GM23248 (cell line): ENCODE measurements around the gene PQBP1. TPM values are rescaled to one million over a fixed set of nuclear protein-coding genes. Genes with fewer than 3 reads are reported as not detected.

Experiments used
- DNase-seq: peaks from one replicate; pipeline ENCODE4 v3.0.0-alpha.2; 2015
- H2AFZ ChIP-seq: fragments of 200-600 bp; sonication (generic); 2 replicates; pipeline ENCODE4 v1.6.1; 2016; ENCODE audit warnings: antibody characterized with exemption
- H3F3A ChIP-seq: fragments of 200-600 bp; sonication (generic); 2 replicates; pipeline ENCODE4 v1.6.1; 2016; ENCODE audit warnings: mild to moderate bottlenecking, antibody characterized with exemption, mixed run types; ENCODE audit not compliant: insufficient read depth
- H3K27ac ChIP-seq: fragments of 200-600 bp; sonication (generic); 2 replicates; pipeline ENCODE4 v1.5.1; 2016; ENCODE audit warnings: mild to moderate bottlenecking
- H3K27me3 ChIP-seq: fragments of 200-600 bp; sonication (generic); replicated peaks from 2 replicates; pipeline ENCODE4 v1.6.1; 2016; ENCODE audit warnings: mild to moderate bottlenecking; ENCODE audit not compliant: insufficient read depth
- H3K36me3 ChIP-seq: fragments of 200-600 bp; sonication (generic); 2 replicates; pipeline ENCODE4 v1.6.1; 2016; ENCODE audit warnings: low read depth, mild to moderate bottlenecking
- H3K4me1 ChIP-seq: fragments of 200-600 bp; sonication (generic); 2 replicates; pipeline ENCODE4 v1.6.1; 2016; ENCODE audit warnings: mild to moderate bottlenecking; ENCODE audit not compliant: insufficient read depth
- H3K4me2 ChIP-seq: fragments of 200-600 bp; sonication (generic); one replicate; pipeline ENCODE4 v1.6.1; 2016; ENCODE audit warnings: mild to moderate bottlenecking; ENCODE audit not compliant: unreplicated experiment
- H3K4me3 ChIP-seq: fragments of 200-600 bp; sonication (generic); 2 replicates; pipeline ENCODE4 v1.5.1; 2016; ENCODE audit warnings: mild to moderate bottlenecking
- H3K79me2 ChIP-seq: fragments of 200-600 bp; sonication (generic); 2 replicates; pipeline ENCODE4 v1.6.1; 2016; ENCODE audit warnings: mild to moderate bottlenecking; ENCODE audit not compliant: insufficient read depth
- H3K9ac ChIP-seq: fragments of 200-600 bp; sonication (generic); 2 replicates; pipeline ENCODE4 v1.6.1; 2016; ENCODE audit warnings: mild to moderate bottlenecking
- H3K9me2 ChIP-seq: fragments of 200-600 bp; sonication (generic); 2 replicates; pipeline ENCODE4 v1.6.1; 2016; ENCODE audit warnings: mixed run types, mild to moderate bottlenecking, moderate library complexity; ENCODE audit not compliant: insufficient read depth
- H3K9me3 ChIP-seq: fragments of 200-600 bp; sonication (generic); one replicate; pipeline ENCODE4 v1.6.1; 2017; ENCODE audit warnings: low read depth
- H4K20me1 ChIP-seq: fragments of 200-600 bp; sonication (generic); 2 replicates; pipeline ENCODE4 v1.6.0; 2016; ENCODE audit not compliant: insufficient read depth
- EZH2 ChIP-seq: fragments of 200-600 bp; sonication (generic); IDR thresholded peaks from 2 replicates; pipeline ENCODE4 v1.6.1; 2018; ENCODE audit warnings: antibody characterized with exemption, mild to moderate bottlenecking; ENCODE audit not compliant: insufficient read depth, poor library complexity, severe bottlenecking
- EZH2phosphoT487 ChIP-seq: fragments of 200-600 bp; sonication (generic); IDR thresholded peaks from 2 replicates; pipeline ENCODE4 v1.6.1; 2018; ENCODE audit warnings: antibody characterized with exemption, moderate library complexity, mild to moderate bottlenecking, low read depth; ENCODE audit not compliant: insufficient read depth
- WGBS, 2 experiments: methylation state at CpG; one replicate each; pipeline ENCODE4 v1.1.6; 2015 to 2017; ENCODE audit warnings: low lambda C conversion rate in 2 of 2, low coverage in 1 of 2; ENCODE audit errors: missing lambda C conversion rate in 2 of 2; 5-methylcytosine and 5-hydroxymethylcytosine counted together
- in situ Hi-C: fragments of 300-500 bp; cut with MboI; formaldehyde crosslinking; loops from 2 replicates; pipeline ENCODE4 v1.15.0; 2020
- polyA plus RNA-seq: library from polyadenylated mRNA; unstranded; fragments of >200 nt; fragmentation: Nextera tagmentation; extraction: Ambion mirVana; gene quantifications from 2 replicates; pipeline ENCODE4 v1.2.1, GENCODE V29; 2016
- total RNA-seq: library from RNA; depleted of rRNA; stranded (reverse); fragments of >200 nt; shearing (Covaris generic); gene quantifications from 2 replicates; pipeline ENCODE4 v1.2.3, GENCODE V29; 2014

The PQBP1 gene
- total and polyA plus RNA-seq, 2 experiments from 2014 or later: 30.3 to 45.4 TPM

- TF ChIP-seq EZH2 (no peak), EZH2phosphoT487 (no peak)
- H2AFZ ChIP-seq: no peak overlapping the region
- H3K4me2 ChIP-seq: no peak overlapping the region
- no peak for DNase-seq
- in situ Hi-C loops: loop anchor here (25.0 kb wide), 1 partner anchor 262 kb away; no protein-coding TSS in a partner anchor
- H3K9me2 ChIP-seq: no peaks in the 10 kb centered on the region
- no peak overlapping the region for H3K27ac ChIP-seq
- peaks cover 9% of the 10 kb centered on the region; the same call in 1 of the 2 replicates for H3K4me1 ChIP-seq
- no peak overlapping the region for H3K4me3 ChIP-seq
- no peaks in the 10 kb centered on the region for H3K36me3 ChIP-seq
- H3K9ac ChIP-seq: no peak overlapping the region
- H4K20me1 ChIP-seq: no peaks in the 10 kb centered on the region
- 93 to 100% methylated on average over 5 of the region's 5 CpGs for WGBS, 2 experiments
- H3K9me3 ChIP-seq: no peaks in the 10 kb centered on the region
- peaks cover 20% of the 10 kb centered on the region for H3F3A ChIP-seq
- H3K79me2 ChIP-seq: peaks cover 24% of the 10 kb centered on the region
- no peaks in the 10 kb centered on the region for H3K27me3 ChIP-seq
Measured at GRCh38 chrX:48924270-48924669, 26.5 kb downstream of the PQBP1 start.

- Histone ChIP-seq H4K20me1 (no peaks in the 10 kb centered on the region), H3F3A (no peaks in the 10 kb centered on the region), H3K4me1 (no peaks in the 10 kb centered on the region), H3K9me2 (no peaks in the 10 kb centered on the region), H3K36me3 (no peaks in the 10 kb centered on the region), H3K9ac (no peak overlapping the region), H3K27ac (no peak overlapping the region), H3K79me2 (peaks cover 24% of the 10 kb centered on the region), H2AFZ (no peak overlapping the region), H3K4me2 (no peak overlapping the region), H3K27me3 (no peaks in the 10 kb centered on the region), H3K4me3 (no peak overlapping the region), H3K9me3 (no peaks in the 10 kb centered on the region)
- in situ Hi-C loops: loop anchor here (25.0 kb wide), 1 partner anchor 110 kb away; the partner anchor contains the start of gene TFE3
- DNase-seq: no peak
- no peak for TF ChIP-seq EZH2
- no peak for TF ChIP-seq EZH2phosphoT487
- 97 to 100% methylated on average over 5 of the region's 5 CpGs for WGBS, 2 experiments
Measured at GRCh38 chrX:48927123-48927522, 29.4 kb downstream of the PQBP1 start.

GRCh38 chrX:48927736-48928382 lies 30.1 kb downstream of the PQBP1 start:
- in situ Hi-C loops: loop anchor here (25.0 kb wide), 1 partner anchor 109 kb away; the partner anchor contains the start of gene TFE3
- H2AFZ ChIP-seq: no peak overlapping the region
- DNase-seq: no peak
- H3K9me2 ChIP-seq: no peaks in the 10 kb centered on the region
- no peaks in the 10 kb centered on the region for H3F3A ChIP-seq
- H3K27me3 ChIP-seq: no peaks in the 10 kb centered on the region
- TF ChIP-seq EZH2 (no peak), EZH2phosphoT487 (no peak)
- H3K4me2 ChIP-seq: no peak overlapping the region
- H3K79me2 ChIP-seq: peaks cover 24% of the 10 kb centered on the region
- no peak overlapping the region for H3K9ac ChIP-seq
- H3K36me3 ChIP-seq: no peaks in the 10 kb centered on the region
- 61 to 73% methylated on average over 2 of the region's 2 CpGs for WGBS, 2 experiments
- H4K20me1 ChIP-seq: no peaks in the 10 kb centered on the region
- no peak overlapping the region for H3K27ac ChIP-seq
- H3K9me3 ChIP-seq: no peaks in the 10 kb centered on the region
- no peak overlapping the region for H3K4me3 ChIP-seq
- H3K4me1 ChIP-seq: no peaks in the 10 kb centered on the region

GRCh38 chrX:48933757-48934156 lies 36.0 kb downstream of the PQBP1 start:
- Histone ChIP-seq H3K27me3 (no peaks in the 10 kb centered on the region), H3K27ac (no peak overlapping the region), H3K9ac (no peak overlapping the region), H3K9me3 (no peaks in the 10 kb centered on the region), H3K4me1 (no peaks in the 10 kb centered on the region), H4K20me1 (no peaks in the 10 kb centered on the region), H3K4me2 (no peak overlapping the region), H3K9me2 (no peaks in the 10 kb centered on the region), H3K36me3 (no peaks in the 10 kb centered on the region), H3F3A (no peaks in the 10 kb centered on the region), H3K4me3 (no peak overlapping the region), H3K79me2 (peaks cover 31% of the 10 kb centered on the region), H2AFZ (no peak overlapping the region)
- 95 to 100% methylated on average over 2 of the region's 2 CpGs for WGBS, 2 experiments
- no peak for DNase-seq
- in situ Hi-C loops: loop anchor here (25.0 kb wide), 1 partner anchor 104 kb away; the partner anchor contains the start of gene TFE3
- no peak for TF ChIP-seq EZH2
- TF ChIP-seq EZH2phosphoT487: no peak
